Testis (tissue), 3 donors: ENCODE data around the gene C3. TPM values are rescaled to one million over a fixed set of nuclear protein-coding genes. Genes with fewer than 3 reads are reported as not detected.

Experiments
- DNase-seq: peaks from one replicate; pipeline ENCODE4 v3.0.0-alpha.2; 2019
- H3K27ac ChIP-seq, 2 donors: fragments of 200-600 bp; sonication (generic); one replicate each; pipeline ENCODE4 v1.5.1; 2019
- H3K27me3 ChIP-seq: fragments of 200-600 bp; sonication (generic); one replicate; pipeline ENCODE4 v1.5.1; 2019
- H3K36me3 ChIP-seq: fragments of 200-600 bp; sonication (generic); one replicate; pipeline ENCODE4 v1.5.1; 2017; ENCODE audit warnings: low read depth; ENCODE audit errors: missing control alignments
- H3K4me1 ChIP-seq: fragments of 200-600 bp; sonication (generic); one replicate; pipeline ENCODE4 v1.5.1; 2019
- H3K4me3 ChIP-seq, 2 donors: fragments of 200-600 bp; sonication (generic); one replicate each; pipeline ENCODE4 v1.5.1; 2017 to 2019
- H3K9me3 ChIP-seq: fragments of 200-600 bp; sonication (generic); one replicate; pipeline ENCODE4 v1.5.1; 2017
- POLR2A ChIP-seq: fragments of 450-650 bp; IDR thresholded peaks from one replicate; pipeline ENCODE4 v1.6.1; 2017; ENCODE audit warnings: antibody characterized with exemption, mild to moderate bottlenecking, moderate library complexity
- whole genome bisulfite sequencing, 2 donors: methylation state at CpG; one replicate each; pipeline ENCODE4 v1.1.5; 2018; 5-methylcytosine and 5-hydroxymethylcytosine counted together
- intact Hi-C: fragments of 100-400 bp; cut with DNase I; formaldehyde crosslinking; loops from one replicate; pipeline ENCODE4 v1.15.1; 2023; ENCODE audit warnings: low total_unique reads
- polyA plus RNA-seq: library from polyadenylated mRNA; stranded (reverse); fragments of 350-450 nt; fragmentation: Illumina TruSeq; extraction: RNeasy Lipid Tissue Mini Kit (QIAGEN cat#74804); gene quantifications from one replicate; pipeline ENCODE4 v1.2.3, GENCODE V29; 2014; ENCODE audit warnings: low read depth, low replicate concordance; ENCODE audit not compliant: insufficient read depth
- total RNA-seq, 2 donors: library from RNA; depleted of rRNA; stranded (reverse); fragments of >200 nt; gene quantifications; one replicate each; pipeline ENCODE4 v1.2.3, GENCODE V29; 2016
- TF ChIP-seq, protein P1 (sequence below), 3 experiments: fragments of 450-650 bp in 2 of 3; fragments of 200-600 bp in 1 of 3; sonication (generic) in 1 of 3; IDR thresholded peaks; one replicate each; pipeline ENCODE4 v1.5.1; 2016 to 2019; ENCODE audit warnings: antibody characterized with exemption in 3 of 3, mild to moderate bottlenecking in 2 of 3, moderate library complexity in 1 of 3

C3 gene
- total and polyA plus RNA-seq, 3 donors from 2014 or later = 49.5 to 500 (median 131) TPM

DNA sequence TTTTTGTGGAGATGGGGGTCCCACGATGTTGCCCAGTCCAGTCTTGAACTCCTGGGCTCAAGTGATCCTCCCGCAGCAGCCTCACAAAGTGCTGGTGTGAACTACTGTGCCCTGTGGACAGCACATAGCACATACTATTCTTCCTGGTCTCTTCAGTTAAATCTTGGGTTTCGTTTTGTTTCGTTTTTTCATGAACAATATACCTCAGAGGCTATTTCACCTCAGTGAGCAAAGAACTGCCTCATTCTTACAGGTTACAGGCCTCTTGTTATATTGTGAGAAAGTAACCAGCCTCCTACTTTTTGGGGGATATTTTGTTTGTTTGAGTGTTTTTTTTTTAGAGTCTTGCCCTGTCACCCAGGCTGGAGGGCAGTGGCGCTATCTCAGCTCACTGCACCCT is 1.3 kb upstream of the C3 start:
- H3K4me3 ChIP-seq = no peak overlapping the region
- intact Hi-C loops = no loop called here
- H3K9me3 ChIP-seq = no peaks in the 10 kb centered on the region
- H3K4me1 ChIP-seq = peaks cover 9% of the 10 kb centered on the region
- no peaks in the 10 kb centered on the region for H3K36me3 ChIP-seq
- H3K27ac ChIP-seq = no peak overlapping the region
- 76 to 83% methylated on average over 5 of the region's 5 CpGs for WGBS, 2 donors
- no peak for DNase-seq
- TF ChIP-seq, protein P1, sequence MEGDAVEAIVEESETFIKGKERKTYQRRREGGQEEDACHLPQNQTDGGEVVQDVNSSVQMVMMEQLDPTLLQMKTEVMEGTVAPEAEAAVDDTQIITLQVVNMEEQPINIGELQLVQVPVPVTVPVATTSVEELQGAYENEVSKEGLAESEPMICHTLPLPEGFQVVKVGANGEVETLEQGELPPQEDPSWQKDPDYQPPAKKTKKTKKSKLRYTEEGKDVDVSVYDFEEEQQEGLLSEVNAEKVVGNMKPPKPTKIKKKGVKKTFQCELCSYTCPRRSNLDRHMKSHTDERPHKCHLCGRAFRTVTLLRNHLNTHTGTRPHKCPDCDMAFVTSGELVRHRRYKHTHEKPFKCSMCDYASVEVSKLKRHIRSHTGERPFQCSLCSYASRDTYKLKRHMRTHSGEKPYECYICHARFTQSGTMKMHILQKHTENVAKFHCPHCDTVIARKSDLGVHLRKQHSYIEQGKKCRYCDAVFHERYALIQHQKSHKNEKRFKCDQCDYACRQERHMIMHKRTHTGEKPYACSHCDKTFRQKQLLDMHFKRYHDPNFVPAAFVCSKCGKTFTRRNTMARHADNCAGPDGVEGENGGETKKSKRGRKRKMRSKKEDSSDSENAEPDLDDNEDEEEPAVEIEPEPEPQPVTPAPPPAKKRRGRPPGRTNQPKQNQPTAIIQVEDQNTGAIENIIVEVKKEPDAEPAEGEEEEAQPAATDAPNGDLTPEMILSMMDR (IDR thresholded peaks at IDR 0.05) = no peak
- no peak for TF ChIP-seq POLR2A
- H3K27me3 ChIP-seq = no peaks in the 10 kb centered on the region

DNA sequence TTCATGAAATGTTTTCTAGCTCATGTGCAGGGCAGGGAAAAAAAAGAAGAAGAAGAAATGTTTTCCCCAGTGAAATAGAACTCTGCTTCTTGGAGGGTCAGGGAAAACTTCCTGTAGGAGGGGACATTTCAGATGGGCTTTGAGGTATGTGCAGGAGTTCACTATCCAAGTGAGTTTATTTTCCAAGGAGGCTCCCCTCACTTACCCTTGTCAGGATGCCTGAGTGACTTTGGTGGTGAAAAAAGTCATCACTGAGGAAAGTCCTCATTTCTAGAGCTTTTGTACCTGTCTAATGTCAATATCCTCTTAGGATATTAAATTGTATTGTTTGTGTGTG is 656 bp upstream of the C3 start:
- intact Hi-C loops = no loop called here
- H3K27ac ChIP-seq = no peak overlapping the region

DNA sequence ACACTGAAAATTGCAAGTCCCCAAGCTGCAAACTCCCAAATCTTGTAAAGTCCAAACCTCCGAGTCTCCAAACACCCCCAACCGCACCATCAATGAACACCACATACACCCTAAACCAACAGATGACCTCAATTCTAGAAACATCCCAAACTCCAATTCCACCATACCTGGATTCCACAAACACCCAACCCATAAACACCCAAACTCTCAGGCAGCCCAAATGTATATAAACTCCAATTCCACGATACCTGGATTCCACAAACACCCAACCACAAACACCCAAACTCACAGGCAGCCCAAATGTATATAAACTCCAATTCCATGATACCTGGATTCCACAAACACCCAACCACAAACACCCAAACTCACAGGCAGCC is 470 bp downstream of the C3 start:
- intact Hi-C loops = no loop called here
- Histone ChIP-seq H3K9me3 (no peaks in the 10 kb centered on the region), H3K27ac (no peak overlapping the region), H3K4me1 (no peaks in the 10 kb centered on the region), H3K27me3 (no peaks in the 10 kb centered on the region), H3K4me3 (no peak overlapping the region), H3K36me3 (no peaks in the 10 kb centered on the region)
- no peak for TF ChIP-seq POLR2A
- TF ChIP-seq, protein P1 (IDR thresholded peaks at IDR 0.05) = no peak
- WGBS, 2 donors = 89 to 92% methylated on average over 3 of the region's 3 CpGs
- no peak for DNase-seq

More for the DNA sequence above, 656 bp upstream of the C3 start:
- H3K36me3 ChIP-seq = no peaks in the 10 kb centered on the region
- no peaks in the 10 kb centered on the region for H3K27me3 ChIP-seq
- TF ChIP-seq POLR2A = no peak
- TF ChIP-seq, protein P1 (IDR thresholded peaks at IDR 0.05) = no peak
- H3K4me1 ChIP-seq = peaks cover 9% of the 10 kb centered on the region
- H3K4me3 ChIP-seq = no peak overlapping the region
- no peak for DNase-seq
- no peaks in the 10 kb centered on the region for H3K9me3 ChIP-seq

DNA sequence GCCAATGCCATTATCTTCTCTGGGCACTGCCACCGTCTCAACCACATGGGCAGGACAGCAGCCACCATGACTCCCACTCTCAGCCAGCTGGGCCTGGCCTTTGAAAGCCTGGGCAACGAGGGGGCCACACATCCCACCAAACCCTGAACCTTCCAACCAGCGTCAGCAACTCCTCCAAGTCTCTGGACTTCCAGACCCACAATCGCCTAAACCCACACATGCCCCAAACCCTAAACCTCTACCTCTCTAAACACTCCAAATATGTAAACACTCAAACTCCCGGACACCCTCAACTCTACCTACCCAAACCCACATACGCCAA is 949 bp downstream of the C3 start:
- Histone ChIP-seq H3K27me3 (no peaks in the 10 kb centered on the region), H3K4me1 (no peaks in the 10 kb centered on the region), H3K27ac (no peak overlapping the region), H3K36me3 (no peaks in the 10 kb centered on the region), H3K9me3 (no peaks in the 10 kb centered on the region), H3K4me3 (no peak overlapping the region)
- intact Hi-C loops = no loop called here
- WGBS, 2 donors = 73 to 81% methylated on average over 5 to 6 of the region's 6 CpGs
- DNase-seq = no peak
- TF ChIP-seq, protein P1 (IDR thresholded peaks at IDR 0.05) = no peak
- TF ChIP-seq POLR2A = no peak

DNA sequence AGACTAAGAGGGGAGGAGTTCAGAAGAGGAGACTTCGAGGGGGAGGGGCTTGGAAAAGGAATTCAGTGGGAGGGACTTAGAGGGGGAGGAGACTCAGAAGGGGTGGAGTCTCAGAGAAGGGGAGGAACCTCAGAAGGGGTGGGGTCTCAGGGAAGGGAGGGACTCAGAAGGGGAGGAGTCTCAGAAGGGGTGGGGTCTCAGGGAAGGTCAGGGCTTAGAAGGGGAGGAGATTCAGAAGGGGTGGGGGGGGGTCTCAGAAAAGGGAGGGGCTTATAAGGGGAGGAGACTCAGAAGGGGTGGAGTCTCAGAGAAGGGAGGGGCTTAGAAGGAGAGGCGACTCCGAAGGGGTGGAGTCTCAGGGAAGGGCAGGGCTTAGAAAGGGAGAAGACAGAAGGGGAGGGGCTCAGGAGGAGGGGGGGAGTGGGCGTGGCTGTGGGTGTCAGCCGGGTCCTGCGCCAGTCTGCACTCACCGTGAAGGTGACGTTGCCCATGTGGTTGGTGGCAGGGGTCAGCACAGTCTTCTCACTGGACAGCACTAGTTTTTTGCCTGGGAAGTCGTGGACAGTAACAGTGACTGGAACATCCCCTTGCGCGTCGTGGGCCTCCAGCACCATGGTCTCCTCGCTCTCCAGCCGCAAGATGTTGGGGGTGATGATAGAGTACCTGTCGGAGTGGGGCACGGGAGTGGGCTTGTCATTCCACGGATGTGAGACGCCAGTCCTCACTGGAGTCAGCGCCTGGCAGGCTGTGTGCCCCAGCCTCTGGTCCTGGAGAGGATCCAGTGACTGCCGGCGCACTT is 1.5 kb downstream of the C3 start:
- TF ChIP-seq POLR2A = no peak
- TF ChIP-seq, protein P1 (IDR thresholded peaks at IDR 0.05) = no peak
- H3K9me3 ChIP-seq = no peaks in the 10 kb centered on the region
- intact Hi-C loops = no loop called here
- 65 to 68% methylated on average over 19 to 21 of the region's 21 CpGs for WGBS, 2 donors
- no peaks in the 10 kb centered on the region for H3K4me1 ChIP-seq
- DNase-seq = peak; percentile 56
- no peak overlapping the region for H3K27ac ChIP-seq
- H3K27me3 ChIP-seq = no peaks in the 10 kb centered on the region
- H3K4me3 ChIP-seq = no peak overlapping the region
- H3K36me3 ChIP-seq = no peaks in the 10 kb centered on the region
